ENCODE measurements around the gene MARCHF10.

- TF ChIP-seq CTCF (IDR thresholded peaks at IDR 0.05) (no peak), POLR2AphosphoS5 (IDR thresholded peaks at IDR 0.05) (no peak)
Observed at GRCh38 chr17:62666801-62667591, 141.1 kb downstream of the MARCHF10 start.

All from transverse colon (tissue), 4 donors.